Right lobe of liver (tissue), 6 donors: ENCODE data around the gene STX4. TPM values are rescaled to one million over a fixed set of nuclear protein-coding genes. Genes with fewer than 3 reads are reported as not detected.

Experiments
- ATAC-seq, 4 donors: fragments of 200-7000 bp; cut with Tn5 transposase; one replicate each; pipeline ENCODE4 v1.9.1; 2020; ENCODE audit warnings: mild to moderate bottlenecking in 4 of 4, moderate library complexity in 4 of 4
- DNase-seq, 3 donors: peaks; one replicate each; pipeline ENCODE4 v3.0.0-alpha.2; 2020
- H3K27ac ChIP-seq, 3 donors: fragments of 200-600 bp; one replicate each; pipeline ENCODE4 v1.8.0; 2022
- H3K27me3 ChIP-seq, 2 donors: fragments of 200-600 bp; one replicate each; pipeline ENCODE4 v1.8.0; 2022
- H3K36me3 ChIP-seq, 4 donors: fragments of 200-600 bp; sonication (generic) in 1 of 4; one replicate each; pipeline versions ENCODE4 v1.5.1 to v1.8.0; 2017 to 2022; ENCODE audit warnings: control low read depth in 1 of 4
- H3K4me1 ChIP-seq, 4 donors: fragments of 200-600 bp; sonication (generic) in 1 of 4; one replicate each; pipeline versions ENCODE4 v1.5.1 to v1.8.0; 2017 to 2022; ENCODE audit warnings: control low read depth in 1 of 4
- H3K4me3 ChIP-seq, 3 donors: fragments of 200-600 bp; one replicate each; pipeline ENCODE4 v1.8.0; 2022
- H3K9me3 ChIP-seq, 4 donors: fragments of 200-600 bp; sonication (generic) in 1 of 4; one replicate each; pipeline versions ENCODE4 v1.5.1 to v1.8.0; 2017 to 2022; ENCODE audit warnings: control low read depth in 1 of 4
- CTCF ChIP-seq, 4 donors: fragments of 200-600 bp in 3 of 4; fragments of 450-650 bp in 1 of 4; IDR thresholded peaks; one replicate each; pipeline versions ENCODE4 v1.5.1 to v1.8.0; 2016 to 2022; ENCODE audit warnings: antibody characterized with exemption in 4 of 4, mild to moderate bottlenecking in 2 of 4
- POLR2A ChIP-seq: fragments of 450-650 bp; IDR thresholded peaks from one replicate; pipeline ENCODE4 v1.6.1; 2017; ENCODE audit warnings: antibody characterized with exemption, mild to moderate bottlenecking
- WGBS: methylation state at CpG from one replicate; pipeline ENCODE4 v1.1.6; 2018; ENCODE audit warnings: low coverage, low lambda C conversion rate; ENCODE audit not compliant: insufficient coverage; ENCODE audit errors: missing lambda C conversion rate; 5-methylcytosine and 5-hydroxymethylcytosine counted together
- intact Hi-C, 2 donors: fragments of 100-400 bp; cut with DNase I; formaldehyde crosslinking; loops; one replicate each; pipeline versions ENCODE4 v1.11.2 to v1.14.1; 2022
- total RNA-seq, 6 experiments: library from RNA; depleted of rRNA in 2 of 6; stranded (reverse); fragments of >200 nt in 2 of 6; fragmentation: NEBNext Ultra II Directional in 3 of 6; extraction: Animal tissue kit (Norgen Biotek cat#: 25700) in 3 of 6; gene quantifications; one replicate each; pipeline versions ENCODE4 v1.1.0 to v1.2.4, GENCODE V29; 2016 to 2023
- donor health status: DM: no; HTN: yes; CAD: no.
- donor health status: DM: no; HTN: no; CAD: no.
- donor health status: DM: no; HTN: no; CAD: no.
- donor health status: DM: no; HTN: yes; CAD: no.
- donor health status: DM: no; HTN: yes; CAD: no.

Gene STX4
- total RNA-seq, 6 experiments from 2014 or later, result 18.8 to 52.8 (median 23.6) TPM

GRCh38 chr16:31086629-31086906 is 53.2 kb downstream of the STX4 start:
- Histone ChIP-seq H3K9me3 (no peaks in the 10 kb centered on the region), H3K4me3 (no peak overlapping the region), H3K27me3 (no peaks in the 10 kb centered on the region), H3K36me3 (peaks cover 0 to 65% (median 29%) of the 10 kb centered on the region in 4 donors), H3K27ac (no peak overlapping the region), H3K4me1 (no peaks in the 10 kb centered on the region)
- TF ChIP-seq POLR2A (no peak), CTCF (IDR thresholded peaks at IDR 0.05) (no peak)
- DNase-seq (no peak), ATAC-seq (no peak)
- no CpG with 5 or more reads among the region's 6 CpGs for WGBS
- intact Hi-C loops, result loop anchor here in 1 of 2 donors (10.0 kb wide), 1 partner anchor 102 kb away; the partner anchor contains the start of gene HSD3B7

GRCh38 chr16:31087481-31087880 is 54.1 kb downstream of the STX4 start:
- Histone ChIP-seq H3K27me3 (no peaks in the 10 kb centered on the region), H3K4me3 (no peak overlapping the region), H3K4me1 (peaks cover 0 to under 1% (median 0%) of the 10 kb centered on the region in 4 donors), H3K36me3 (peaks cover 0 to 69% (median 33%) of the 10 kb centered on the region in 4 donors), H3K27ac (no peak overlapping the region), H3K9me3 (no peaks in the 10 kb centered on the region)
- intact Hi-C loops, result loop anchor here in 1 of 2 donors (10.0 kb wide), 1 partner anchor 103 kb away; the partner anchor contains the start of gene HSD3B7
- TF ChIP-seq CTCF (IDR thresholded peaks at IDR 0.05) (no peak), POLR2A (no peak)
- WGBS, result 57% methylated on average over 1 of the region's 8 CpGs
- DNase-seq (no peak), ATAC-seq (no peak)

- WGBS, result 80% methylated on average over 1 of the region's 5 CpGs
- intact Hi-C loops, result loop anchor here in 1 of 2 donors (10.0 kb wide), 1 partner anchor 103 kb away; the partner anchor contains the start of gene HSD3B7
- no peak overlapping the region for H3K4me3 ChIP-seq
- TF ChIP-seq CTCF (IDR thresholded peaks at IDR 0.05) (no peak), POLR2A (no peak)
- peaks cover 0 to 5% (median 0%) of the 10 kb centered on the region in 4 donors for H3K4me1 ChIP-seq
- H3K27ac ChIP-seq, result no peak overlapping the region
- peaks cover 0 to 70% (median 33%) of the 10 kb centered on the region in 4 donors for H3K36me3 ChIP-seq
- no peaks in the 10 kb centered on the region for H3K27me3 ChIP-seq
- ATAC-seq, result no peak
- no peak for DNase-seq
- H3K9me3 ChIP-seq, result no peaks in the 10 kb centered on the region
Measured at GRCh38 chr16:31087971-31088370, 54.6 kb downstream of the STX4 start.

GRCh38 chr16:31088459-31089183 is 55.3 kb downstream of the STX4 start, which contains the start of gene PRSS53:
TSS of gene PRSS53 (minus strand) at chr16:31088943. CDS start at chr16:31088809, 134 bp downstream.
- ATAC-seq (no peak), DNase-seq (no peak)
- no peak for TF ChIP-seq CTCF (IDR thresholded peaks at IDR 0.05)
- TF ChIP-seq POLR2A, result no peak
- intact Hi-C loops, result loop anchor here in 1 of 2 donors (10.0 kb wide), 1 partner anchor 104 kb away; the partner anchor contains the start of gene HSD3B7
- WGBS, result 54% methylated on average over 3 of the region's 15 CpGs
- Histone ChIP-seq H3K4me3 (no peak within 1 kb of the TSS), H3K27ac (no peak within 1 kb of the TSS), H3K36me3 (peaks cover 0 to 70% (median 31%) of the 10 kb centered on the region in 4 donors), H3K4me1 (peaks cover 0 to 9% (median 0%) of the 10 kb centered on the region in 4 donors), H3K27me3 (no peaks in the 10 kb centered on the region), H3K9me3 (no peaks in the 10 kb centered on the region)
